B cell (primary cell): ENCODE measurements around the gene XXYLT1. TPM values are rescaled to one million over a fixed set of nuclear protein-coding genes. Genes with fewer than 3 reads are reported as not detected.

ENCODE experiments used
- ATAC-seq: fragments of 200-7000 bp; cut with Tn5 transposase; one replicate; pipeline ENCODE4 v1.10.0; 2021; ENCODE audit warnings: low read depth, mild to moderate bottlenecking, moderate number of reproducible peaks, moderate library complexity
- CTCF ChIA-PET: fragments of 350-600 bp; sonication (Branson Sonifier 250); formaldehyde crosslinking; loops from one replicate; lab custom pipeline; 2021; ENCODE audit warnings: antibody characterized with exemption, inconsistent platforms; lab: Charles Lee
- POLR2A ChIA-PET: fragments of 350-600 bp; sonication (Branson Sonifier 250); formaldehyde crosslinking; loops from one replicate; lab custom pipeline; 2021; ENCODE audit warnings: antibody characterized with exemption; lab: Charles Lee
- DNase-seq: peaks from one replicate; pipeline ENCODE4 v3.0.0; 2013
- H2AFZ ChIP-seq: 2 replicates; pipeline ENCODE4 v1.6.1; 2012; ENCODE audit warnings: mild to moderate bottlenecking, low read depth, low read length; ENCODE audit not compliant: insufficient read depth, poor library complexity, severe bottlenecking
- H3K27ac ChIP-seq, 2 donors: 1 replicate in 1 of 2; 2 replicates in 1 of 2; pipeline ENCODE4 v1.5.1; 2012 to 2013; ENCODE audit warnings: low read length in 2 of 2, mild to moderate bottlenecking in 2 of 2, moderate library complexity in 1 of 2
- H3K27me3 ChIP-seq, 4 experiments: fragments of 200-600 bp in 1 of 4; sonication (generic) in 1 of 4; replicated peaks in 1 of 4; 1 replicate in 2 of 4; 2 replicates in 2 of 4; pipeline versions ENCODE4 v1.6.1 to v1.7.0; 2013 to 2016; ENCODE audit warnings: low read length in 3 of 4, mild to moderate bottlenecking in 2 of 4, mixed read lengths in 1 of 4, moderate library complexity in 1 of 4; ENCODE audit not compliant: insufficient read depth in 4 of 4, control insufficient read depth in 3 of 4; ENCODE audit errors: control extremely low read depth in 1 of 4
- H3K36me3 ChIP-seq, 2 experiments: replicated peaks in 1 of 2; 1 replicate in 1 of 2; 2 replicates in 1 of 2; pipeline versions ENCODE4 v1.6.1 to v1.7.1; 2013; ENCODE audit warnings: low read length in 1 of 2; ENCODE audit not compliant: insufficient read depth in 2 of 2, control insufficient read depth in 1 of 2; ENCODE audit errors: control extremely low read depth in 1 of 2, extremely low read depth in 1 of 2
- H3K4me1 ChIP-seq, 2 donors: fragments of 200-600 bp in 1 of 2; sonication (generic) in 1 of 2; 1 replicate in 1 of 2; 2 replicates in 1 of 2; pipeline versions ENCODE4 v1.5.1 to v1.6.1; 2013 to 2017; ENCODE audit warnings: low read length in 2 of 2; ENCODE audit not compliant: control insufficient read depth in 2 of 2, insufficient read depth in 2 of 2
- H3K4me2 ChIP-seq: replicated peaks from 2 replicates; pipeline ENCODE3; 2012; ENCODE audit warnings: mild to moderate bottlenecking, low read depth, low read length; ENCODE audit not compliant: poor library complexity, severe bottlenecking
- H3K4me3 ChIP-seq, 5 experiments: fragments of 200-600 bp in 1 of 5; sonication (generic) in 1 of 5; 1 replicate in 3 of 5; 2 replicates in 2 of 5; pipeline versions ENCODE4 v1.5.1 to v1.7.0; 2011 to 2016; ENCODE audit warnings: low read length in 4 of 5, mild to moderate bottlenecking in 4 of 5, low read depth in 2 of 5, control low read depth in 1 of 5, moderate library complexity in 1 of 5; ENCODE audit not compliant: insufficient read depth in 1 of 5; ENCODE audit errors: control extremely low read depth in 1 of 5, extremely low read depth in 1 of 5
- H3K79me2 ChIP-seq: fragments of 200-600 bp; sonication (generic); one replicate; pipeline ENCODE4 v1.6.0; 2016; ENCODE audit warnings: low read length; ENCODE audit not compliant: control insufficient read depth, insufficient read depth
- H3K9ac ChIP-seq: fragments of 200-600 bp; sonication (generic); 2 replicates; pipeline ENCODE4 v1.6.1; 2017; ENCODE audit warnings: mild to moderate bottlenecking, low read length, moderate library complexity
- H3K9me3 ChIP-seq, 3 donors: one replicate each; pipeline versions ENCODE4 v1.6.1 to v1.7.1; 2013; ENCODE audit warnings: low read length in 2 of 3; ENCODE audit not compliant: control insufficient read depth in 2 of 3, insufficient read depth in 1 of 3; ENCODE audit errors: control extremely low read depth in 1 of 3
- H4K20me1 ChIP-seq: 2 replicates; pipeline ENCODE4 v1.6.0; 2012; ENCODE audit warnings: mild to moderate bottlenecking, low read length; ENCODE audit not compliant: insufficient read depth, control insufficient read depth, poor library complexity, severe bottlenecking
- H3K27ac Mint-ChIP-seq: one replicate; pipeline ENCODE4 v1.8.0; 2021; ENCODE audit warnings: mixed read lengths
- H3K27me3 Mint-ChIP-seq: one replicate; pipeline ENCODE4 v1.8.0; 2021; ENCODE audit warnings: mixed read lengths
- H3K4me1 Mint-ChIP-seq: one replicate; pipeline ENCODE4 v1.8.0; 2021; ENCODE audit warnings: mixed read lengths
- H3K4me3 Mint-ChIP-seq: one replicate; pipeline ENCODE4 v1.8.0; 2021; ENCODE audit warnings: mixed read lengths
- H3K9me3 Mint-ChIP-seq: one replicate; pipeline ENCODE4 v1.8.0; 2022; ENCODE audit warnings: mixed read lengths; ENCODE audit not compliant: insufficient read depth
- EZH2 ChIP-seq: IDR thresholded peaks from 2 replicates; pipeline ENCODE4 v1.6.1; 2012; ENCODE audit warnings: borderline replicate concordance, low read depth, mild to moderate bottlenecking, moderate library complexity, low read length; ENCODE audit not compliant: insufficient read depth, poor library complexity, severe bottlenecking
- WGBS: methylation state at CpG from one replicate; pipeline ENCODE4 v1.1.5; 2013; ENCODE audit warnings: missing lambda C conversion rate; ENCODE audit not compliant: insufficient coverage; 5-methylcytosine and 5-hydroxymethylcytosine counted together
- intact Hi-C: fragments of 100-400 bp; cut with micrococcal nuclease; formaldehyde crosslinking; loops from one replicate; pipeline ENCODE4 v1.10.0; 2022
- polyA plus RNA-seq: library from polyadenylated mRNA; depleted of rRNA; stranded (reverse); fragments of >200 nt; gene quantifications from 2 replicates; pipeline ENCODE4 v1.2.3, GENCODE V29; 2012
- total RNA-seq, 2 donors: library from RNA; stranded (reverse); fragments of 120-200 nt in 1 of 2; gene quantifications; 1 replicate in 1 of 2; 2 replicates in 1 of 2; pipeline versions ENCODE4 v1.2.3 to v1.2.4, GENCODE V29; 2013 to 2022
- TF ChIP-seq, protein P1 (sequence below): fragments of 200-600 bp; IDR thresholded peaks from one replicate; pipeline ENCODE4 v1.8.0; 2022; ENCODE audit warnings: antibody characterized with exemption, mild to moderate bottlenecking

The XXYLT1 gene
- total and polyA plus RNA-seq, 2 donors (not counting 1 experiment from before 2014, with no cell fraction given), result 2.6 to 11.2 TPM

DNA sequence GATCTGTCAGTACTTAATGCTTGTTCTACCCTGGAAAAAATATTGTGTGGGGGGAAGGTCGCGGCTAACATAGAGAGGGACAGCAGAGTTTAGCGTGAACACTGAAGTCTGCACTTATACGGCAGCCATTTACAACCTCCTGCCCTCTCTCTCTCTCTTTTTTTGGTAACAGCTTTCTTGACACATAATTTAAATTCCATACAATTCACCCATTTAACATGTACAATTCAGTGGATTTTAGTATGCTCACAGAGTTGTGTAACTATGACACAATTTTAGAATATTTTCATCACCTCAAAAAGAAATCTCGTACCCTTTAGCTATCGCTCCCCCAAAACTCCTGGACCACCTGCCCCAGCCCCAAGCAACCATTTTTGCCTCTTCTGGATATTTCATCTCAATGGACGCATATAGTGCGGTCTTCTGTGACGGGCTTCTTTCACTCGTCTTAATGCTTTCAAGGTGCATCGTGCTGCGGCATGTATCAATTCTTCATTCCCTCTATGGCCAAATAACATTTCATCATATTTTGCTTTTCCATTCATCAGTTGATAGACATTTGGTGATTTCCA, 141.8 kb downstream of the XXYLT1 start:
- peak overlapping the region; percentile 59 for H2AFZ ChIP-seq
- intact Hi-C loops, result loop anchor here (1.0 kb wide), 3 partner anchors 18 to 444 kb away; partner anchors contain the start of gene FAM43A
- Mint-ChIP-seq H3K9me3 (no peaks in the 10 kb centered on the region), H3K4me3 (peak overlapping the region; percentile 75), H3K4me1 (peaks cover 73% of the 10 kb centered on the region), H3K27ac (peak overlapping the region; percentile 90), H3K27me3 (no peaks in the 10 kb centered on the region)
- H3K27me3 ChIP-seq, result no peaks in the 10 kb centered on the region
- DNase-seq (no peak), ATAC-seq (no peak)
- peak overlapping the region; percentile 61 for H3K9ac ChIP-seq
- no peaks in the 10 kb centered on the region for H3K9me3 ChIP-seq
- POLR2A ChIA-PET, result interaction anchor here (1.0 to 1.9 kb wide), 7 partner anchors 16 to 443 kb away, joined by 3 to 12 read pairs (median 4); partner anchors contain the start of gene FAM43A
- no peak overlapping the region for H3K27ac ChIP-seq
- H3K4me3 ChIP-seq, result peak overlapping the region in 2 of 5 experiments; percentile 39 to 53
- 64% methylated on average over 7 of the region's 12 CpGs for WGBS
- H3K79me2 ChIP-seq, result no peaks in the 10 kb centered on the region
- H4K20me1 ChIP-seq, result no peaks in the 10 kb centered on the region
- no peaks in the 10 kb centered on the region for H3K36me3 ChIP-seq
- H3K4me2 ChIP-seq, result peak overlapping the region; percentile 66
- CTCF ChIA-PET, result interaction anchor here (1.2 to 3.6 kb wide), 6 partner anchors 19 to 457 kb away, joined by 3 to 14 read pairs (median 8); partner anchors contain the start of gene LSG1
- TF ChIP-seq, protein P1, sequence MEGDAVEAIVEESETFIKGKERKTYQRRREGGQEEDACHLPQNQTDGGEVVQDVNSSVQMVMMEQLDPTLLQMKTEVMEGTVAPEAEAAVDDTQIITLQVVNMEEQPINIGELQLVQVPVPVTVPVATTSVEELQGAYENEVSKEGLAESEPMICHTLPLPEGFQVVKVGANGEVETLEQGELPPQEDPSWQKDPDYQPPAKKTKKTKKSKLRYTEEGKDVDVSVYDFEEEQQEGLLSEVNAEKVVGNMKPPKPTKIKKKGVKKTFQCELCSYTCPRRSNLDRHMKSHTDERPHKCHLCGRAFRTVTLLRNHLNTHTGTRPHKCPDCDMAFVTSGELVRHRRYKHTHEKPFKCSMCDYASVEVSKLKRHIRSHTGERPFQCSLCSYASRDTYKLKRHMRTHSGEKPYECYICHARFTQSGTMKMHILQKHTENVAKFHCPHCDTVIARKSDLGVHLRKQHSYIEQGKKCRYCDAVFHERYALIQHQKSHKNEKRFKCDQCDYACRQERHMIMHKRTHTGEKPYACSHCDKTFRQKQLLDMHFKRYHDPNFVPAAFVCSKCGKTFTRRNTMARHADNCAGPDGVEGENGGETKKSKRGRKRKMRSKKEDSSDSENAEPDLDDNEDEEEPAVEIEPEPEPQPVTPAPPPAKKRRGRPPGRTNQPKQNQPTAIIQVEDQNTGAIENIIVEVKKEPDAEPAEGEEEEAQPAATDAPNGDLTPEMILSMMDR, result no peak
- TF ChIP-seq EZH2, result no peak
- H3K4me1 ChIP-seq, result peaks cover 37 to 52% of the 10 kb centered on the region in 2 donors
